GM19351 (cell line): ENCODE results near the gene ZNF740.

ENCODE experiments used
- ATAC-seq: cut with Tn5 transposase; IDR thresholded peaks from one replicate; pipeline ENCODE4 v1.9.1; 2021; ENCODE audit warnings: mild to moderate bottlenecking, moderate library complexity; ENCODE audit not compliant: unreplicated experiment

Gene ZNF740

GRCh38 chr12:53211476-53212381 is 31.2 kb downstream of the ZNF740 start:
- ATAC-seq = no peak

DNA sequence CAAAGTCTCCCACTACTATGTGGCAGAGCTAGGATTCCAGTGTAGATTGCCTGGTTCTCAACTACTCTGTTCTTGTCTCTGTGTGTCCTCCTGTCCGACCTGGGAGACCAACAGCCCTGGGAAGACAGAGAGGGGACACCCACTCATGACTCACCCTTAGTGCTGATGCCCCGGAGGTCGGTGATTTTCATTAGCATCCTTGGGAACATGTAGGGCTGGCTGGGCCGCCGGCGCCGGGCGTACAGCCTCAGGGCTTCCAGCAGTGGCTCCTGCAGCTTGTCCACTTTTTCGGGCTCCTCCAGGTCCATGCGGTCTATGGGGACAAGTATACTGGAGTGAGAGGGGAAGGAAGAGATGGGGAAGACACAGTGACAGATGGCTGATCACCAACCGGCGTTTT is 32.4 kb downstream of the ZNF740 start:
- ATAC-seq = no peak

GRCh38 chr12:53213348-53213747 is 32.8 kb downstream of the ZNF740 start:
- no peak for ATAC-seq

GRCh38 chr12:53214221-53214620 is 33.7 kb downstream of the ZNF740 start:
- no peak for ATAC-seq

GRCh38 chr12:53214687-53215455 is 34.3 kb downstream of the ZNF740 start:
- no peak for ATAC-seq

DNA sequence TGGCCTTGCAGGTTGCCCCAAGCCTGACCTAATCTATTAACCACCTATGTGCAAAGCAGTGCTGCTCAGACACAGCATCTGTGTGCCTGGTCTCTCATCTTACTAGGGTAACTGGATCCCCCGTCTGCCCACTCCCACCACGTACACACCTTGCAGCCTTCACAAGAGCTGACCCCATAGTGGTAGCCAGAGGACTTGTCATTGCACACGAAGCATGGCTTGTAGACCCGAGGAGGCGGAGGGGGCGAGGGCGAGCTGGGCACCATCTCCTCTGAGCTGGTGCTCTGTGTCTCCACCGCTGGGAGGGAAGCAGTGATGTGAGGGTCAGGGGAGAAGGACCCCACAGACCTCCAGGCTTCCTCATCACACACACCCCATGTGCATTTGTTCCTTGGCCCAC is 35.0 kb downstream of the ZNF740 start:
- ATAC-seq = no peak

DNA sequence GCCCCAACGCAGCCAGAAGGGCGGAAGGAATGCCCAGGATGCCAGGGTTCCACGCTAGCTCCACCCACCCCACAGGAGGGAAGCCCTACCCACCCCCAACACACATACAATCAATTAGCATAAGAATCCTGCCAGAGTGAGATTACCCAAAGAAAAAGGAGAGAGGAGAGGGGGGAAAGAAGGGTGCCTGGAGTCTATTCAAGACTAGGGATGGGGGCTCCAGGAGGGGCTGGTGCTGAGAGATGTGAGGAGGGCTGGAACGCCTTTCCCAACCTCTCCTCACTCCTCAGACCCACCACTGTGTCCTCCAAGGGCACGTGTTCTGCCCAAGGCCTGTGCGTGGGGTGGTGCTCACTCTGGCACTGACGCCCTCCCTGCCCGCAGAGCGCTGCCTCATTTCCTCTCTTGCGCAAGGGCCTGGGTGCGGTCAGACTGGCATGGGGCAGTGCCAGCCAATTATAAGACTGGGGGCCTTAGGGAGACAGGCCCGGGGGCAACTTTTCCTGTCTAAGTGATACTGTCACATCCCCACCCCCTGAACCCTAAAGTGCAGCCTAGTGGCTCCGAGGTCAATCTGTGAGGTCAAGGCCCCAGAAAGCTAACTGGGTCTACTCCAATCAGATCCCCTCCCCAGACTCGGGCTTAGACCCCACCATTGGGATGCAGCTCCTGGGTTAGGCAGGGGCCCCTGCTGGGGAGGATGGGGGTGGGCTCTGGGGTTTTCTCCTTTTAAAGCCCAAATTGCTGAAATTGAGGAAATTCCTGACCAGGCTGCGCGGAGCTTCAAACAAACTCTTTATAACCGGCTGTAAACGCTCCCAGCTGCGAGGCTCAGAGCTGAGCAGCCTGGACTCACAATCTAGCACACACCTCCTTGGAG is 36.8 kb downstream of the ZNF740 start:
- no peak for ATAC-seq

DNA sequence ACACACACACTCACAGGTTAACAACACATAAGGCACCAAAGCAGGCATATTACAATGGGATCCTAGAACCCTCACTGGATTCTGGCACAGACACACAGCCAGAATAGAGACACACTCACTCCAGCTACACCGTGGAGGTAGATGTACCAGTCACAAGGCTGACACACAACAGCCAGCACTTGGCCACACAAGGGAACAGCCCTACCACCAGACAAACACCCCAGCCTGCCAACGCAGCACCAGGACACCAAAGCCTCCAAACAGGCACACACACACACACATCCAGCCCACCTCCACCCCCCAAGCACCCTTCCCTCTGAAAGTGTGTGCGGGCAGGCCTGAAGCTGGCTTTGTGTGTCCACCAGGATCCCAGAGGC is 37.4 kb downstream of the ZNF740 start:
- no peak for ATAC-seq

DNA sequence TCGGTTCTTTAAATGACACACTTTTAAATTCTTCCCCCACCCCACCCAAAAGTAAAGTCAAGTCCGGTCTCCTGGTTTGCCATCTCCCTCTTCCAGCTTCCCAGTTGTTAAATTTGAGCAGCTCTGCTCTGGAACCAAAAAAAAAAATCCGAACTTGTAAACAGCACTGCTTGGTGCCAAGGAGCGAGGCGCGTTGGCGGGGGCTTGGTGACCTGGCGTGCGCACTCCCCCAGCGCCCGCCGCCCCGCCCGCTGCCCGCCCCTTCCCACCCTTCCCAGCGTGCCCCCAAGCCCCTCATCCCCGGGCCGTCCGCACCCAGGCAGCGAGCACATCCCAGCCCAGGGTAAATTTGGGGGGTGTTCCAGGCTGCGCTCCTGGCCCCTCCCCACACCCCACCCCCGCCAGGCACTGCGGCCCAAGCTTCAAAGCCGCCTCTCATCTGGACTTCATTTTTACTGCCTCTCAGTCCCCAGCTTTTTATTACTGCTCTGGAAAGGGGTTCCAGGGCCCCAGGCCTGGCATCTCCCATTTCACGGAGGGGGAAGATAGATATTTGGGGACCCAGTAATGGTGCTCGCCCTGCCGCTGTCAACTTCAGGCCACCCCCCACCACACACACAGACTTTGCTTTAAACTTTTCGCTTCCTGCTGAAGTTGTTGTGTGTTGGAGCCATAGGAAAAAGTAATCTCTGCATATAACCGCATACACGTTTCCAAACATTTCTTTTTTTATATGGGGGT is 38.2 kb downstream of the ZNF740 start:
- ATAC-seq = no peak

DNA sequence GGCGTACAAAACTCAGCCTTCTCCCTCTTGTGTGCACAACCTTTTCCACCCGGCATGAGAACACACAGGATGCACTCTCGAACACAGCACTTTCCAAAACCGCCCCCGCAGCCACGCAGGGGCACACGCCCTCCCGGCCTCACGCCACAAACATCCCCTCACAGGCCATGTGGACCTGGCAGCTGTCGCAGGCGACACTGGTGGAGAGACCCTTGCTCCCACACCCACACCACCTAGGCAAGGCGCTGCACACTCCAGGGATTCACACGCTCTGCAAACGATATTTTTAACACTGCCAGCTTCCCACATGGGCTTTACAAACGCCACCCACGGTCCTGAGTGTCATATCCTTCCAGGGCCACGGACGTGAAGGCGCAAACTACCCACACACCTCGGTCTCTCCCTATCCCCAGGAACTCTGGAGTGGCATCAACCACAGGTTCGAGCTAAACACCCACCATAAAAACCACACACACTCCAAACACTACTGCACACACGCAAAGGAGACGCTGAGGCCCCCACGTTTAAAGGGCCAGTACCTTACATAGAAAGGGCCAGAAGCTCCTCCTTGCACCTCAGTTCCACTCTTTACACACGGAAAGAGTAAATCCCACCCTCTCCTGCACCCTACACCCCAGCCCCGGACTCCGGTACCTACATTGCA is 38.9 kb downstream of the ZNF740 start:
- ATAC-seq = peak; percentile 20

DNA sequence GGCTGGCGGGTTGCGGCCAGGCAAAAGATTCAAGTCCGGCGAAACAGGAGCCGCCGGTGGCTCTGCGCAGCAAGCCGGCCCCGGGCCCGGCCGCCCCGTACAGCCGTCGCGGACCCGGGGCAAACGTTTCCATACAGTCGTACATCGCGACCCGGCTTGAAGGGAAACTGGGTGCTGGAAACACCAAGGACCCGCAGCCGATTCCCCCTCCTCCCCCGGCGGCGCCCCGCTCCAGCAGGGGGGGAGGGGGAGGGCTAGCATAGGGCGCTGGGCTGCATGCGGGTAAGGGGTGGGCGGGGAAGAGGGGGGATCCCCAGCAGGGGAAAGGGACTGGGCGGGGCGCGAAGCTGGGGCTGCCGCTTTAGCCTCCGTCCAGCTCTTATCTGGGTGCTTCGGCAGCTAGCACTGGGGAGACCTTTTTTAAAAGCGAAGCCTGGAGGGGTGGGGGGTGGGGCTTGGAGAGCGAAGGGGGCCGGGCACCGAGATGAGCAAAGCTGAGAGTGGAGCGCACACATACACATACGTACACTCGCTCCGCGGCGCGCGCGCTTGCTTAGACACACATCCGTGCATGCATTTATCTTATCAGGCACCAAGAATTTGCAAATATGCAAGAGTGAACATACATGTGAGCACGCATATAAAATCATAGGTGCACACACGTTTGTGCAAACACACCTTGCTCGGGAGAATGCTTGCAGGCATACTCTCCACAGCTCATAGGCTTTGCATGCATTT is 39.6 kb downstream of the ZNF740 start:
- ATAC-seq = peak; percentile 35

- ATAC-seq = peak; percentile 47
These were observed 40.2 kb downstream of the ZNF740 start for GRCh38 chr12:53220694-53221202.

DNA sequence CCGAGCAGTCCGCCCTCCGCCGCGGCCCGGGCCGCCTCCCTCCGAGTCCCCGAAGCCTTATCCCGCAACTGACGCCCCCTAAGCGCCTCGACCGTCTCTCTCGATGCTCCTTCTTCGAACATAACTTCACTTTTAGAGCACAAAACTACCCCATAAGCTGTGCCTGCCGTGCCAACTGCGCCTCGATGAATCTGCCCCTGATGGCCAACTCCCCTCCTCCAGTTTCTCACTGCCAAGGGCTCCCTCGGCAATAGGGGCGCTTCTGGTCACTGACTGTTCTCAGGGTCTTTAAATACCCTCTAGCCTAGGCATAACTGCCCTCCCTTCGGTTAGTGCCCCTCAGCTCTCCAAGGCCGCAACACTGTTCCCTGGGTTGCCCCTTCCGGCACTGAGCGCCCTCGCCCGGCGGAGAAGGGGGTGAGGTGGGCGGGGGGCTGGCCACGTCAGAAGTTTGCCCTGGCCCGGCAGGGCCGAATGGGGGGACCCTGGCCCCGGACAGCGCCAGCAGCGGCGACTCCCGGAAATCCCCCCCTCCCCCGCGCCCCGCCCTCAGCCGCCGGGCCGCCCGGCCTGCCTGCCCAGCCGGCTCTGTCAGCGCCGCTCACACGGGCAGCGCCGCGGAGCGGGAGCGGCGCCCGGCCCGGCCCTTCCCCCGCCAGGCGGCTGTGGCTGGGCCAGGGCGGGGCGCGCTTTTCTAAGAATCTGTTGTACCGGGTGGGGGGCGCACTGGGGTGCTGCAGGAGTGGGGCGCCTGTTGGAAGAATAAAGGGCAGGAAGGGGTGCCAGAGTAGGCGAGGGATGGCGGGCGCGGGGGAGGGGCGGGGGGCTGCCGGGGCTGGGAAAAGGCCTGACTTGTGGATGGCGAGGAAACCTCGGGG is 40.9 kb downstream of the ZNF740 start:
- ATAC-seq = no peak

GRCh38 chr12:53222170-53222721 is 41.7 kb downstream of the ZNF740 start:
- no peak for ATAC-seq

DNA sequence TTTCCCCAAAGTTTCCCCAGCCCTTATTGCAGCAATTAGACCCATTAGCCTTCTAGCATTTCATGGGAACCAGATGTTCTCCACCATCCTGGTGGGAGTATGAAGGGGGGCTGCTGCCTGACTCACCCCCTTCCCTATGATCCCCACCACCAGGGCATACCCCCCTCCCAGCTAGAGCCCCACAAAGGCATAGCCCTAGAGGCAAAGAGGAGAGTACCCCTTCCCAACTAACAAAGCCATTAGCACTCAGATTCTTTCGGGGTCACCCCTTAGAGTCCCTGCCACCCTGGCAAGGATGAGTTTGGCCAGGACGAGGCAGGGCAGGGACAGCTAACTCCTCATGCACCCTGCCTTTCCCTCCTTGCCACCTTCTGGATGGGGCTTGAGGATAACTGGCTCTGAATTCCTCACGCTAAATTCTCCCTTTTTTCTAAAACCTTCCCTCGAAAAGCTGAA is 42.3 kb downstream of the ZNF740 start:
- no peak for ATAC-seq

DNA sequence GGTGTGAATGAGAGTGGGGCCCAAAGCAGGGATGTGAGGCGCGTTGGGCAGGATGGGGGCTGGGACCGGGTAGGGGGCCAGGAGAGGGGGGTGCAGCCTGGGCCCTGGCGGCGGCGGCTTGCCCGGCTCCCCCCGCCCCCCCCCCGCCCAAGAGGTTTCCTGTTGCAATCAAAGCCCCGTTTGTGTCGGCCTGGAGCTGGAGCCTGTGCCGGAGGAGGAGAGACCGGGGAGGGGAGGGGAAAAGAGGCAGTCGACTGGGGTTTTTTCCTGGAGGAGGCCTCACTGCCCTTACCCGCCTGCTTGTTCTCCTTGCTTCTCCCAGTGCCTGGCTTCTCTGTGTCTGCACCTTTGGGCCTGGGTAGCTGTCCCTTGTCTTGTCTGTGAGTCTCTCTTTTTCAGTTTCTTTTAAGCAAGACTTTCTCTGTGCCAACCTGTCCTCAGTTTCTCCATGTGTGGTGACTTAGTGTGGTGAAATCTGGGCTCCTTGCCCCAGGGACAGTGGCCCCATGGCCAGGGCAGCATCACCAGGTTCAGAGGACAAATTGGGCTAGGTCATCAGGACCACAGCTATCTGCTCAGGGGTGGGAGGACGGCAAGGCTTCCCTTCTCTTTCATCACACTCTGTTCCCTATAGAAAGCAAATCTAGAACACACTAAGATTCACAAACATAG is 43.0 kb downstream of the ZNF740 start:
- ATAC-seq = no peak
